Activated naive CD4-positive, alpha-beta T cell treated with anti-CD3 and anti-CD28 coated beads, Interleukin-2, amount 50 U/mL, for 72 hours (primary cell): ENCODE results near the gene CDH2. TPM values are rescaled to one million over a fixed set of nuclear protein-coding genes. Genes with fewer than 3 reads are reported as not detected.

Experiments
- ATAC-seq, 2 donors: fragments of 150-1000 bp; cut with Tn5 transposase; 2 replicates each; pipeline ENCODE4 v1.10.0; 2021; ENCODE audit warnings: mild to moderate bottlenecking in 2 of 2, moderate library complexity in 2 of 2
- DNase-seq, 2 donors: peaks; one replicate each; pipeline ENCODE4 v3.0.0; 2021 to 2022; ENCODE audit warnings: low spot score in 2 of 2
- H3K27ac Mint-ChIP-seq, 2 donors: one replicate each; pipeline ENCODE4 v1.8.0; 2022; ENCODE audit warnings: mild to moderate bottlenecking in 2 of 2, mixed read lengths in 2 of 2
- H3K36me3 Mint-ChIP-seq, 2 donors: one replicate each; pipeline ENCODE4 v1.8.0; 2022; ENCODE audit warnings: mixed read lengths in 2 of 2
- H3K9me3 Mint-ChIP-seq, 2 donors: one replicate each; pipeline ENCODE4 v1.8.0; 2022; ENCODE audit warnings: mixed read lengths in 2 of 2
- total RNA-seq, 2 donors: library from RNA; stranded (reverse); gene quantifications; one replicate each; pipeline ENCODE4 v1.2.3, GENCODE V29; 2022

CDH2 gene
- total RNA-seq, 2 donors from 2014 or later = 0.05 to 0.23 TPM

DNA sequence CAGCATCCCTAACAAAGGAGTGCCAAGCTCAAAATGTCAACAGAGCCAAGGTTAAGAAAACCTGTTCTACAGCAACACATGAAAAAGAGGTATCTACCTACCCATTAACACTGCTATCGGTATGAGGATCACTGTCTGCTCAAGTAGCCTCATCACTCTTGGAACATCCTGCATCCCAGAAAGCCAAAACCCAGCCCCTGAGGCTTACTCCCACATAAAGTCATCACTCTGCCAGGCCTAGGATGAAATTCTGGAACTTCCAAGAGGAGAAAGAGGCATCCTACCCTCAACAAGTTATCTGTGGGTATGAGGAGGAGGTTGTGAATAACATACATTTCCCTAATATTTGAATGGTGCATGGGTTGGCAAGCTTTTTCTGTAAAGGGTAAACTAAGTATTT, 25.5 kb downstream of the CDH2 start:
- Mint-ChIP-seq H3K27ac (no peak overlapping the region), H3K9me3 (peaks cover 22 to 27% of the 10 kb centered on the region in 2 donors), H3K36me3 (no peaks in the 10 kb centered on the region)
- ATAC-seq (no peak), DNase-seq (no peak)

DNA sequence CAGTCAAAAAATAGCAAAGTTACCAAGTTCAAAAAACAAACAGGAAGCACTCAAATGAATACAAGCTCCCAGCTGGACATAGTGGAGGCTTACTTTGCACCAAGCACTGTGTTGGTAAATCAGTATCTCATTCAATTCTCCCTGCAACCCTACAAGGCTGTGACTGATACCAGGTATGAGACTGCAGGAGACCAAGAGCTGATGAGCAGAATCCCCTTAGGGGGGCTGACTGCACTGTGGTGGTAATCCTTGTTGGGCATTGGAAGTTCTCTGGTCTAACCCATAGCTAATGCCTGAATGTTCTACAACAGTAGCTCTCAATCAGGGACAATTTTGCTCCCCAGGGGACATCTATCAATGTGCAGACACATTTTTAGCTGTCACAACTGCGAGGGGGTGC, 26.0 kb downstream of the CDH2 start:
- Mint-ChIP-seq H3K27ac (no peak overlapping the region), H3K36me3 (no peaks in the 10 kb centered on the region), H3K9me3 (peaks cover 22 to 27% of the 10 kb centered on the region in 2 donors)
- DNase-seq = no peak
- no peak for ATAC-seq

DNA sequence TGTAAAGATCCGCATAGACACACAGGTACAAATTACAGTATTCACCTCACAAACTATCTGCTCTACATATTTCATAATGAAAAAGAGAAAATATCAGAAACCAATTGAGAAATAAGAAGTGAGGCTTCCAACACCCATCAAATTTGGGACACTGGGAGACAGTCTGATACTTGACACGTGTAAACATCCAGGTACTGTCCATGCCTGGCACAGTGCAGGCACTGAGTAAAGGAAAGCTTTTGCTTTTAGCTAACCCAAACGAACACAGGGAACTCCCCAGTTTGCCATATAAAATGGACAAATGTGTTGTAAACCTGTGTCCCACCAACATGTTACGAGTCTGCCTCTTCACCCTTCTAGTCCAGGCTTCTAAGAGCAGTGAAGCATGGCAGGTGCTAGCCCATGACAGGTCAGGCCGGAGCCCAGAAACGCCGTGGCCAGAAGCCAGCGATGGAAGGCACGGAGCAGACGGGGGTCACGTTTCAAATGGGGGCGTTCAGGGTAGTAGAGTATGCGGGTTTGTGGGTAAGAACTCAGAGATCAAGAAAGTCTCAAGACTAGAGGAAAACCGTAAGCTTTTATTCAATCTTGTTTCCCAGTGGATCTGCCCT, 27.0 kb downstream of the CDH2 start:
- H3K27ac Mint-ChIP-seq = no peak overlapping the region
- ATAC-seq (no peak), DNase-seq (no peak)
- H3K9me3 Mint-ChIP-seq = peaks cover 22 to 27% of the 10 kb centered on the region in 2 donors
- H3K36me3 Mint-ChIP-seq = no peaks in the 10 kb centered on the region

DNA sequence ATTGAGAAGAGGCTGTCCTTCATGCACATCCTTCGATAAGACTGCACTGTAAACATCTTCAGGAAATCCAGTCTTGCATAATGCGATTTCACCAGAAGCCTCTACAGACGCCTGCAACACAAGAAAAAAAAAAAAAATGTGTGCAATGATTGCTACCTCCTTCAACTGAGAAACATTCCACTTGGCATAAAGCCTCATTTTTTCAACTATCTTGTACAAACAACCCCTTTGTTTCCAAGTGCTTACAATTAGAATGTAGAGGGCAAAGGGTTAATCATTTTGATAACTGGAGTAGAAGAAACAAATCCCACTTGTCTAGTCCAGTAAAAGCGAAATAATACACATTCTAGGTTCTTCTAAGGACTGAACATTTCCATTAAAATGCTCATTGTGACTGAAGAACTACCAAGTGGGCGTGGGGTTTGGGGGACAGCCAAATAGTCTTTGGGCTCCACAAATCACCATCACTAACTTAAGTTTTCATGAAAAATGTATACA, 29.2 kb downstream of the CDH2 start:
- ATAC-seq = no peak
- no peak for DNase-seq
- Mint-ChIP-seq H3K36me3 (no peaks in the 10 kb centered on the region), H3K9me3 (peaks cover 12 to 20% of the 10 kb centered on the region in 2 donors), H3K27ac (no peak overlapping the region)

DNA sequence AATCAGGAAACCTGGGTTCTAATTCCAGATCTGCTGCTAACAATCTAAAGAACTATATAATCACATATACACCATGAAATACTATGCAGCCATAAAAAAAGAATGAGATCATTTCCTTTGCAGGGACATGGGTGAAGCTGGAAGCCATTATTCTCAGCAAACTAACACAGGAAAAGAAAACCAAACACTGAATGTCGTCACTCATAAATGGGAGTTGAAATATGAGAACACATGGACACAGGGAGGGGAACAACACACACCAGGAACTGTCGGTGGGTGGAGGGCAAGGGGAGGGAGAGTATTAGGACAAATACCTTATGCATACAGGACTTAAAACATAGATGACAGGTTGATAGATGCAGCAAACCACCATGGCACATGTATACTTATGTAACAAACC, 33.2 kb downstream of the CDH2 start:
- ATAC-seq (no peak), DNase-seq (no peak)
- H3K27ac Mint-ChIP-seq = no peak overlapping the region
- peaks cover 18 to 20% of the 10 kb centered on the region in 2 donors for H3K9me3 Mint-ChIP-seq
- no peaks in the 10 kb centered on the region for H3K36me3 Mint-ChIP-seq

DNA sequence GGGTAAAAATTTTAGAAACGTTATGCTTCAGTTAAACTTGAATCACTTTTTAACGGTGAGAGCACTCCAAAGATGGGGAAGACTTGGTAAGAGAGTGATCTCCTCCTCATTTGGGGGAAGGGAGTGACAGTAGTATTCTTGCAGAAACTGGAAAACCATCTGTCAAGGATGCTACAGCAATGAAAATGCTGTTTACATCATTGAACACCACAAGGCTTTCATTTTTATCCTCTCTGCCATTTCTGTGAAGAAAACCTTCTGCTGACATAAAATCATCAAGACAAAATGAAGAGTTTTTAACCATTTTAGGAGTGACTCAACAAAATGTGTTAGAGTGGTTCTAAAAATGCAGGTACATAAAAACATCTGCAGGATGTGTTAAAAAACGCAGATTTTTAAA, 38.1 kb downstream of the CDH2 start:
- Mint-ChIP-seq H3K27ac (no peak overlapping the region), H3K9me3 (peaks cover 22% of the 10 kb centered on the region in 2 donors), H3K36me3 (no peaks in the 10 kb centered on the region)
- ATAC-seq (no peak), DNase-seq (no peak)

DNA sequence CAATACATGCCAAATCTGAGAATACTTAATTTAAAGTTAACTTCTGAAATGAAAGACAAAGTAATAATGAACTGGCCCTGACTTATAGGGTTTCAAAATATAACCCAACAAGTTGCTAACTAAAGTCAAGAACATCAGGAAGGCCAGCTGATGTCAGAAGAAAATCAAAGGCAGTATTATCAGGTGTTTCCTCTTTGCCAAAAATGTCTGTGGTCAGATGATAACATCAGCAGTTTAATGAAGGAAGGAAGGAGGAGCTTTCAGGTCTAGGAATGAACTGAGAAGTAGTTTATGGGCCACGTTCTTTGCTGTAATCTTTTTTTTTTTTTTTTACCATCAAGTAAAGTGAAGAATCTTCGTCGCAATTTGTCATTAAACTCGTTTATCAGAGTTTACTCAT, 40.9 kb downstream of the CDH2 start:
- DNase-seq (no peak), ATAC-seq (no peak)
- Mint-ChIP-seq H3K36me3 (no peaks in the 10 kb centered on the region), H3K27ac (no peak overlapping the region), H3K9me3 (peaks cover 17 to 23% of the 10 kb centered on the region in 2 donors)

DNA sequence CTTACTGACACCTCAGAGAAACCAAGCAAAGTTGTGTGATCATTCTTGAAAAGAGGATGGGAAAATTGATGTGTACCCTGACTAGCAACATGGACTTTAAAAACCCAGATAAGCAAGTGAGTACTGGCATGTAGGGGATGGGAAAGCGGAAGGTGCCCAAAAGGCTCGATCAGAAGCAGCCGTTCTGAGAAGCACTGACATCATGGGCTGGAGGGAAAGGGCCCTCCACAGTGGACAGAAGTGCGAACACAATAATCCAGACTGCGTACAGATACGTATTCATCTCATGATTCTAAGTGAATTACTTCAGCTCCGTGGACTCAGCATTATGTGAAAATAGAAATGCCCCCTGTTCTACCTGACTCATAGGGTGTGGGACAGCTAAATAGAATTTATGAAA, 42.2 kb downstream of the CDH2 start:
- H3K27ac Mint-ChIP-seq = no peak overlapping the region
- no peaks in the 10 kb centered on the region for H3K36me3 Mint-ChIP-seq
- no peak for ATAC-seq
- DNase-seq = no peak
- peaks cover 13 to 20% of the 10 kb centered on the region in 2 donors for H3K9me3 Mint-ChIP-seq

DNA sequence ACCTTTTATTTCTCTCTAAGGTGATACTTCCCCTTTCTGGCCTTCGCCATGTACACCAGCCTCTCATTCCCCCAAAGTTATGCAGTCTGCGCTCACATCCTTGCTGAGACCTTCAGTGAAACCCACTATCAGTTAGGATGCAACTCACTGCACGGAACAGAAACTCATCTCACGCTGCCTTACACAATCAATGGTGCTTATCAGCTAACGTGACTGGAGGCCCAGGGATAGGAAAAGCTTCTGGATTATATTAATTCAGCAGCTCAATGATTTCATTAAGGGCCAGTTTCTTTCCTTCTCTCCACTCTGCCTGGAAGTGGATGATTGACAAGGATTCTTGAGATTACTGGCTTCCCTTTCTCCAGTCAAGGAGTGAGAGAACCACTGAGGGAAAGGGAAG, 44.8 kb downstream of the CDH2 start:
- DNase-seq = no peak
- Mint-ChIP-seq H3K9me3 (peaks cover 0 to 8% of the 10 kb centered on the region in 2 donors), H3K36me3 (no peaks in the 10 kb centered on the region), H3K27ac (no peak overlapping the region)
- ATAC-seq = no peak

DNA sequence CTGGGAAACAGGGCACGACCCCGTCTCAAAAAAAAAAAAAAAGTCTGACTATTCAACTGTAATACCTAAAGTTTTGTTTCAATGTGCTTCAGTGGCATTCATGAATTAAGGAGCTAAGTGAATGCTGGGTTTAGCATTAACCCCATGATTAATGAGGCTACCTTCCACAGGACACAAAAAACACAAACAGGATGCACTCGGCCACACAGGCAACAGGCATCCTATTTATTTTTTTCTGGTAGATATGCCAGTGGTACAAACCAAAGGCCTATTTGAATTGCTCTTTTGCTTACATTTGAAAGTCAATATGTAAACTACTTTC, 48.3 kb downstream of the CDH2 start:
- Mint-ChIP-seq H3K27ac (no peak overlapping the region), H3K36me3 (no peaks in the 10 kb centered on the region), H3K9me3 (peaks cover 0 to 5% of the 10 kb centered on the region in 2 donors)
- DNase-seq = no peak
- no peak for ATAC-seq

DNA sequence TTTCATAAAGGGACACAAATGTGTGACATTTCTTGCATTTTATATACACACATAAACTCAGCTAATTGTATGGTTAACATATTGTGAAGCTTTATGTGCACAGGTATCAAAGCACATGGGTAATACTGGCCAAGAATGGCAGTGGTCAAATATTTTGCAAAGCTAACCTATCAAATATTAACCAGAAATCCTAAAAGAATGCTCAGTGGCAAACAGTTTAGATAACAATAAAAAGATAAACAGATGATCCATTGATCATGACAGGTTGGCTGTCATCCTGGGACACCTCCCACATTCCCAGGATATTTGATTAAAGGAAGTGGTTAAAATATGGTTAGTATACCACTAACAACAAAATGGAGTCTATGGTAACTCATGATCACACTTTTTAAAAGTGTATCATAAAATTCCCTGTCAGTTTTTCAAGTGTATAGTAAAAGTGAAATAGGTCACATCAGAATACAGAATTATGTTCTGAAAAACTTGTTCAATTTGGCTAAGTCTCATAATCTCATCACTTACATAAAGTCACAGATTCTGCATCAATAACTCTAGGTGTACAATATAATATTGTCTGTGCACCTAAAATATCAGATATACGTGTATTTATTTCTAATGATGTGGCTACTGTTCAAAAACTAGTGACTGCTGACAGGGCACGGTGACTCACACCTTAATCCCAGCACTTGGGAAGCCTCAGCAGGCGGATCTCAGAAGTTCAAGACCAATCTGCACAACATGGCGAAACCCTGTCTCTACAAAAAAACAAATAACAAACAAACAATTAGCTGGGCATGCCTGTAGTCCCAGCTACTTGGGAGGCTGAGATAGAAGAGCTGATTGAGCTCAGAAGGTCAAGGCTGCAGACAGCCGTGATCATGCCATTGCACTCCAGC, 48.9 kb downstream of the CDH2 start:
- ATAC-seq (no peak), DNase-seq (no peak)
- no peak overlapping the region for H3K27ac Mint-ChIP-seq
- peaks cover 0 to 4% of the 10 kb centered on the region in 2 donors for H3K9me3 Mint-ChIP-seq
- H3K36me3 Mint-ChIP-seq = no peaks in the 10 kb centered on the region

DNA sequence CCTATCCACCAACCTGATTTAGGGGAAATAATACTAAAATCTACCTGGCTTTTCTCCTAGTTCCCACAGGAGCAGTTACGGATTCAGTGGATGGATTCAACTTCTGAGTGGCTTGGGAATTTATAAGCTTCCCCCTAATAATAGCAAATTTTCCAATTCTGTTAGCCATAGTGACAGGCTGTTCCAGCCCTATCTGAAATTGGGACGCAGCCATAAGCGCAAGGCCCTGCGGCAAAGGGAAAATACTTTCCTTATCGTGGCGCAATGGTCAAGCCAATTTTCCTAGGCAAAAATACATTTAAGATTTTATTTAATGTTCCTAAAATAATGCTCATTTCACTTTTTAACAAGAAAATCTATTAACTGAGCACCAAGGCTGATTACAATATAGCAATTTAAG, 49.7 kb downstream of the CDH2 start:
- Mint-ChIP-seq H3K27ac (no peak overlapping the region), H3K36me3 (no peaks in the 10 kb centered on the region), H3K9me3 (no peaks in the 10 kb centered on the region)
- DNase-seq = no peak
- ATAC-seq = no peak

DNA sequence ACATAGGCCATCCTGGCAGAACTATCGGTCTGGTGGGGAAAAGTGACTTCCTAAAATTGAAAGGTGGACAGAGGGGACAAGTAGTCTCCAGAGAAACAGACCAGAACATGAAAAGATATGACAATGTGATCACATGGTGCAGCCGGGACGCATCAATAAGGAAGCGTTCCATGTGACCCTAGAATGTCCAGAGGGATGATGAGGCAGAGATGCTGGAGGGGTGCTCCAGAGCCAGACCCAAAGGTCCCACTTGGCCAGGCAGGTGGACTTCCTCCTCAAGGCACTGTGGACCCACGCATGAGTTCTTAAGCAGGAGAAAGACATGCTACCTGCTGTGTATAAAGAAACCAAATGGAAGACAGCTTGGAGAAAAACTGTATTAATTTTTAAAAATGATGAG, 50.2 kb downstream of the CDH2 start:
- no peaks in the 10 kb centered on the region for H3K36me3 Mint-ChIP-seq
- no peak overlapping the region for H3K27ac Mint-ChIP-seq
- ATAC-seq = no peak
- no peak for DNase-seq
- no peaks in the 10 kb centered on the region for H3K9me3 Mint-ChIP-seq

DNA sequence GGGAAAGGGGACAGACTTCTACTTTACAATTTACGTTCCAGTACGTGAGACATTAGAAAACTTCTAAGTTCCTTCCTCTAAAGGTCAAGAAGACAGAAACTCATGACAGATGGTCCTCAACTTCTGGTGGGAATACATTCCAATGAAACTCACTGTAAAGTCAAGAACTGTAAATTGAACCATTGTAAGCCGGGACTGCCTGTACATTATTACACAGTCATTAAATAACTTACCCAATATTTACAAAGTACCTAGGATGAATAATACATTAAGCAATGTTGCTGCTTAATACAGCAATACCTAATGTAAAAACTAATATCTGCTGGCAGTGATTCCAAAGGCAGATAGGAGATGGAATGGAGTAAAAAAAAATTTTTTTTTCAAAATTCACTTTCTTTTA, 51.9 kb downstream of the CDH2 start:
- ATAC-seq (no peak), DNase-seq (no peak)
- Mint-ChIP-seq H3K9me3 (peaks cover 5 to 7% of the 10 kb centered on the region in 2 donors), H3K36me3 (no peaks in the 10 kb centered on the region), H3K27ac (no peak overlapping the region)

DNA sequence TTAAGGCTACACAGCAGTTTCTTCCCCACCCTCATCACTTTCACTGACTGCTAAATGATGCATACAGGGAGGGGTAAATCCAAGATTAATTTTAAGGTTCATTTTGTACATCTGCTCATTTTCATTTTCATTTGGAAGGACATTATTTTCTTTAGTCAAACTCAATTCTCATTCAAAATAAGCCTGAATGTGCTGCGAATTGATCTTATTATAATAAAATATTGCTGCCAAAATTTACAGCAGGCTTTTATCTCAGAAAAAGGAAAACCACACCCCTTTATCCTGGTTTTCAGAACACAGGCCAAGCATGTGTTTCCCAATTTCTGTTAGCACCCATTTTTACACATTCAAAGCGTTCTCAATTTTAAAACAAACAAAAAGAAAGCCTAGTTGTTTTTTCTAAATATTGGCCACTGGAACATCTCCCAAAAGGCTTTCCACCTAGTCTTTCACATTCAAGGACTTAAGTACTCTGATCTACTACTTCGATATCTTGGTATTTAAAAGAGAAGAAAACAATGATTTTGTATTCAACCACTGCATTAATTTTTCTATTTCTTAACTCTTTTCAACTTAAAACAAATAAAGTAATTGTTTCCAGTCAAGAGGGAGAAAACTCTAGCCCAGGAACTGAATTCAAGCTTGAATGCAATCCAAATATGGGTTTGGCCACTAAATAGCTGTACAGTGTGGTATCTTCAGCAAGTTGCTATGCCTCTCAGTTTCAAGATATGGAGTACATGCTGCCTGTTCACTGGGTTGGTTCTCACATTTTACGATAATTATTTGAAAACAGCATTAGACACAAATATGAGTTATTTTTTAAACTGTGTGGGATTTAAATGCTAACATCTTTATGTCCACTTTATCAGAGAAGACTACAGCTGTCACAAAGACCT, 52.5 kb downstream of the CDH2 start:
- ATAC-seq (no peak), DNase-seq (no peak)

DNA sequence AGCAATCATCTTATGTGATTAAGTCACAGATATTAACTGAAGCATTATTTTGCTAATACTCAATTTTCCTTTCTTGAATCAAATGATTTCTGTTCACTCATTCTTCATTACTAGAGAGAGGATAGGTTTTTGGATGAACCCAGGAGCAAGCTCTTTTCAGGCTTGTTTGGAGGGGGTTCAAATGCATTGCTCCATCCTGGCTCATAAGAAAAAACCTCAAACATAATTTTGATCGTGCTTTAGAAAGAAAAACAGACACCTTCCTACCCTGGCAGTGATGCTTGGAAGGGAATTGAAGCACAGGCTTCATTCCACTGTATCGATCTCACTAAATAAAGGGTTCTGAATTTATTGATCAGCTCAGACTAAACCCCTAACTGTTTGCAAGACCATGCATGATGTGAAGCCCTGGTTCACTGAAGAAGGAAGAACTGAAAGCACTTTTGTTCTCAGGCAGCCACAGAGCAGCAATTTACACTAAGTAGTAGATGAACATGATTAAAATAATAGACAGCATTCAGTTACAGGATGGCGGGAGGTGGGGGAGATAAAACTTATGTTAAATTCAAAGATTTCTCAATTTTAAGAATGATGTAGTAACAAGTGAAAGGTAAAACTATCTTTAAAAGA, 53.4 kb downstream of the CDH2 start:
- no peak for ATAC-seq

More for the DNA sequence above, 52.5 kb downstream of the CDH2 start:
- no peaks in the 10 kb centered on the region for H3K36me3 Mint-ChIP-seq
- H3K27ac Mint-ChIP-seq = no peak overlapping the region
- H3K9me3 Mint-ChIP-seq = peaks cover 5 to 9% of the 10 kb centered on the region in 2 donors

More for the DNA sequence above, 53.4 kb downstream of the CDH2 start:
- Mint-ChIP-seq H3K36me3 (no peaks in the 10 kb centered on the region), H3K27ac (no peak overlapping the region), H3K9me3 (peaks cover 5 to 9% of the 10 kb centered on the region in 2 donors)
- DNase-seq = no peak
